Natural killer cell (primary cell): Measurements from ENCODE around the gene GALNT3. TPM values are rescaled to one million over a fixed set of nuclear protein-coding genes. Genes with fewer than 3 reads are reported as not detected.

ENCODE experiments used
- ATAC-seq, 3 donors: fragments of 150-1000 bp in 2 of 3; fragments of 200-7000 bp in 1 of 3; cut with Tn5 transposase; 1 replicate in 1 of 3; 2 replicates in 2 of 3; pipeline ENCODE4 v1.10.0; 2021; ENCODE audit warnings: mild to moderate bottlenecking in 2 of 3, moderate library complexity in 2 of 3
- DNase-seq, 2 donors: peaks; one replicate each; pipeline versions ENCODE4 v3.0.0 to v3.0.0-alpha.2; 2013 to 2021; ENCODE audit warnings: mixed read lengths in 1 of 2
- H3K27ac ChIP-seq: one replicate; pipeline ENCODE4 v1.5.1; 2013; ENCODE audit warnings: mild to moderate bottlenecking, low read length
- H3K27me3 ChIP-seq: one replicate; pipeline ENCODE4 v1.6.1; 2013; ENCODE audit warnings: low read length; ENCODE audit not compliant: control insufficient read depth, insufficient read depth
- H3K36me3 ChIP-seq: one replicate; pipeline ENCODE4 v1.6.1; 2013; ENCODE audit warnings: low read length; ENCODE audit not compliant: control insufficient read depth, insufficient read depth
- H3K4me1 ChIP-seq: one replicate; pipeline ENCODE4 v1.6.1; 2013; ENCODE audit warnings: low read length; ENCODE audit not compliant: control insufficient read depth, insufficient read depth
- H3K4me3 ChIP-seq: one replicate; pipeline ENCODE4 v1.5.1; 2013; ENCODE audit warnings: low read length
- H3K9me3 ChIP-seq: one replicate; pipeline ENCODE4 v1.6.1; 2013; ENCODE audit warnings: low read length; ENCODE audit not compliant: control insufficient read depth, insufficient read depth
- H3K27ac Mint-ChIP-seq, 2 donors: one replicate each; pipeline ENCODE4 v1.8.0; 2022; ENCODE audit warnings: mild to moderate bottlenecking in 2 of 2, mixed read lengths in 2 of 2, moderate library complexity in 1 of 2
- H3K27me3 Mint-ChIP-seq, 2 donors: one replicate each; pipeline ENCODE4 v1.8.0; 2022; ENCODE audit warnings: low read depth in 2 of 2, mixed read lengths in 2 of 2
- H3K36me3 Mint-ChIP-seq: one replicate; pipeline ENCODE4 v1.8.0; 2022; ENCODE audit warnings: mixed read lengths
- H3K4me1 Mint-ChIP-seq, 2 donors: one replicate each; pipeline ENCODE4 v1.8.0; 2022; ENCODE audit warnings: mixed read lengths in 2 of 2
- H3K4me3 Mint-ChIP-seq: one replicate; pipeline ENCODE4 v1.8.0; 2022; ENCODE audit warnings: mild to moderate bottlenecking, moderate library complexity, mixed read lengths
- H3K9me3 Mint-ChIP-seq, 2 donors: one replicate each; pipeline ENCODE4 v1.8.0; 2022; ENCODE audit warnings: mixed read lengths in 2 of 2
- CTCF ChIP-seq: fragments of 200-600 bp; IDR thresholded peaks from one replicate; pipeline ENCODE4 v1.8.0; 2022; ENCODE audit warnings: antibody characterized with exemption
- WGBS: methylation state at CpG from one replicate; pipeline ENCODE4 v1.1.7; 2013; ENCODE audit warnings: missing lambda C conversion rate; ENCODE audit not compliant: insufficient coverage; 5-methylcytosine and 5-hydroxymethylcytosine counted together
- intact Hi-C: fragments of 100-400 bp; cut with micrococcal nuclease; formaldehyde crosslinking; loops from one replicate; pipeline ENCODE4 v1.14.2; 2022
- total RNA-seq, 4 donors: library from RNA; stranded (reverse); fragments of 120-200 nt in 1 of 4; gene quantifications; one replicate each; pipeline versions ENCODE4 v1.2.3 to v1.2.4, GENCODE V29; 2013 to 2022

Gene GALNT3
- total RNA-seq, 3 donors from 2014 or later (not counting 1 experiment from before 2014, with no cell fraction given) = 42.9 to 52.7 (median 47.4) TPM

GRCh38 chr2:165796129-165796528 lies 2.1 kb upstream of the GALNT3 start:
- Histone ChIP-seq H3K36me3 (peaks cover 4% of the 10 kb centered on the region), H3K9me3 (no peaks in the 10 kb centered on the region), H3K27me3 (no peaks in the 10 kb centered on the region), H3K4me1 (peaks cover 15% of the 10 kb centered on the region), H3K4me3 (no peak overlapping the region), H3K27ac (peak overlapping the region; percentile 94)
- no peak for TF ChIP-seq CTCF
- DNase-seq (no peak), ATAC-seq (no peak)
- Mint-ChIP-seq H3K9me3 (no peaks in the 10 kb centered on the region), H3K4me3 (peak overlapping the region; percentile 99), H3K27ac (peak overlapping the region; percentile 85 to 92), H3K4me1 (peaks cover 52 to 61% of the 10 kb centered on the region in 2 donors), H3K27me3 (no peaks in the 10 kb centered on the region), H3K36me3 (peaks cover 17% of the 10 kb centered on the region)
- intact Hi-C loops = no loop called here
- 0% methylated on average over 1 of the region's 1 CpG for WGBS

GRCh38 chr2:165795011-165795410 lies 964 bp upstream of the GALNT3 start:
- Mint-ChIP-seq H3K27ac (peak overlapping the region; percentile 85 to 92), H3K36me3 (peaks cover 6% of the 10 kb centered on the region), H3K4me1 (peaks cover 54 to 69% of the 10 kb centered on the region in 2 donors)

GRCh38 chr2:165794536-165794928 lies 485 bp upstream of the GALNT3 start:
- Mint-ChIP-seq H3K4me1 (peaks cover 59 to 74% of the 10 kb centered on the region in 2 donors), H3K27me3 (no peaks in the 10 kb centered on the region), H3K27ac (peak overlapping the region; percentile 85 to 92), H3K4me3 (peak overlapping the region; percentile 99), H3K36me3 (peaks cover under 1% of the 10 kb centered on the region), H3K9me3 (no peaks in the 10 kb centered on the region)
- Histone ChIP-seq H3K36me3 (no peaks in the 10 kb centered on the region), H3K9me3 (no peaks in the 10 kb centered on the region), H3K27me3 (no peaks in the 10 kb centered on the region), H3K4me1 (peaks cover 15% of the 10 kb centered on the region), H3K4me3 (peak overlapping the region; percentile 93), H3K27ac (peak overlapping the region; percentile 94)
- intact Hi-C loops = loop anchor here (5.0 kb wide), 2 partner anchors 158 to 352 kb away; partner anchors contain the start of gene TTC21B
- TF ChIP-seq CTCF = no peak
- ATAC-seq = peak; percentile 86 to 92 (median 91)
- 1% methylated on average over 18 of the region's 18 CpGs for WGBS
- DNase-seq = peak; percentile 64 to 76

More at GRCh38 chr2:165795011-165795410, 964 bp upstream of the GALNT3 start:
- Histone ChIP-seq H3K9me3 (no peaks in the 10 kb centered on the region), H3K27ac (peak overlapping the region; percentile 94), H3K4me3 (peak overlapping the region; percentile 93), H3K27me3 (no peaks in the 10 kb centered on the region), H3K36me3 (no peaks in the 10 kb centered on the region), H3K4me1 (peaks cover 15% of the 10 kb centered on the region)
- WGBS = 9% methylated on average over 1 of the region's 2 CpGs
- Mint-ChIP-seq H3K9me3 (no peaks in the 10 kb centered on the region), H3K4me3 (peak overlapping the region; percentile 99), H3K27me3 (no peaks in the 10 kb centered on the region)
- intact Hi-C loops = no loop called here
- TF ChIP-seq CTCF = no peak
- DNase-seq (no peak), ATAC-seq (no peak)
